ENCODE measurements around the gene GREB1.

The GREB1 gene

GRCh38 chr2:11602563-11603204 is 68.8 kb downstream of the GREB1 start:
- no peak for DNase-seq (ENCODE audit: low spot score)

GRCh38 chr2:11610624-11611242 is 76.9 kb downstream of the GREB1 start:
- no peak for DNase-seq (ENCODE audit: low spot score)

- no peak for DNase-seq (ENCODE audit: low spot score)
These were observed 77.4 kb downstream of the GREB1 start for GRCh38 chr2:11611251-11611650.

DNA sequence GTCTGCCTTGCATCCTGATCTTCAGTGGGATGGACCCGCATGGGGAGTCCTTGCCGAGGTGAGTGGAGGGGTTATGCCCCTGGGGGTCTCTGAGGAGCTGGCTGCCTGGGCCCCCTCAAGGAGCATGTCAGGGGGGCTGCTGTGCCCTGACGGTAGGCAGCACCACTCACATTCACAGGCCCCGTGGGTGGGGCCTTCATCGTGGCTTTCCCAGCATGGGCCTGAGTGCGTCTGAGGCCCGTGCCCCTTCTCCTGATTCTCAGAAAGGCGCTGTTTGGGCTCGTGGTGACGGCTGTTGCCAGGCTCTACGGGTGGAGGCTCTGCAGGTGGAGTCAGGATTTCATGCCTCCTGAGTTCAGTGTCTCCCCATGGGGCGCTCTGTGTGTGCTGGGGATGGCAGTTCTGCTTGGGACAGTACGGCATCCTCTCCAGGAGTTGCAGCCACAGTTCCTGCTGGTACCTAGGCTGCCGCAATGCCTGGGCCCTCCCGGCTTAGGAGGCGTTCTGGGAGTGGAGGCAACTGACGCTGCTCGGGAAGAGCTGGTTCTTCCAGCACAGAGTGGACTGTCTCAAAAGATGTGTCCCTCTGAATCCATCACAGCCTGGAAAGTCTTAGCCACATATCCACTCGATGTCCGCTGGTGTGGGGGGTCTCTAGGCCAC is 78.8 kb downstream of the GREB1 start:
- no peak for DNase-seq (ENCODE audit: low spot score)

GRCh38 chr2:11613297-11613696 is 79.5 kb downstream of the GREB1 start:
- DNase-seq (ENCODE audit: low spot score): no peak

- no peak for DNase-seq (ENCODE audit: low spot score)
These were observed 81.4 kb downstream of the GREB1 start for GRCh38 chr2:11615209-11615608.

GRCh38 chr2:11616097-11616687 is 82.3 kb downstream of the GREB1 start:
- DNase-seq (ENCODE audit: low spot score): no peak

GRCh38 chr2:11616851-11617415 is 83.1 kb downstream of the GREB1 start:
- DNase-seq (ENCODE audit: low spot score): no peak

- DNase-seq (ENCODE audit: low spot score): no peak
These were observed 83.7 kb downstream of the GREB1 start for GRCh38 chr2:11617527-11617926.

DNA sequence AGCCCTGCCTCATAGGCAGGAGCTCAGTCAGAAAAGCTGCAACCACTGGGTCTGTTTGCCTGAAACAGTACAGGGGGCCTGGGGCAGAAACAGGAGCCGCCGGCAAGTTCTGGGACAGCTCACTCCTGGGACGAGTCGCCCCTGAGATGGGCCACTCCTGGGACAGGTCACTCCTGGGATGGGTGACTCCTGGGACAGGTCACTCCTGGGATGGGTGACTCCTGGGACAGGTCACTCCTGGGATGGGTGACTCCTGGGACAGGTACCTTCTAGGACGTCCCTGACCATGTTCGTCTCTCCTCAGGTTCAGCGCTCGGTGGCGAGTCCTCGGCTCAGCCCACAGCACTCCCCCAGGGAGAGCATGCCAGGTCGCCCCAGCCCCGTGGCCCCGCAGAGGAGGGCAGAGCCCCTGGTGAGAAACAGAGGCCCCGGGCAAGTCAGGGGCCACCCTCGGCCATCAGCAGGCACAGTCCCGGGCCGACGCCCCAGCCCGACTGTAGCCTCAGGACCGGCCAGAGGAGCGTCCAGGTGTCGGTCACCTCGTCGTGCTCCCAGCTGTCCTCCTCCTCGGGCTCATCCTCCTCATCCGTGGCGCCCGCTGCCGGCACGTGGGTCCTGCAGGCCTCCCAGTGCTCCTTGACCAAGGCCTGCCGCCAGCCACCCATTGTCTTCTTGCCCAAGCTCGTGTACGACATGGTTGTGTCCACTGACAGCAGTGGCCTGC is 84.3 kb downstream of the GREB1 start:
- DNase-seq (ENCODE audit: low spot score): no peak

DNA sequence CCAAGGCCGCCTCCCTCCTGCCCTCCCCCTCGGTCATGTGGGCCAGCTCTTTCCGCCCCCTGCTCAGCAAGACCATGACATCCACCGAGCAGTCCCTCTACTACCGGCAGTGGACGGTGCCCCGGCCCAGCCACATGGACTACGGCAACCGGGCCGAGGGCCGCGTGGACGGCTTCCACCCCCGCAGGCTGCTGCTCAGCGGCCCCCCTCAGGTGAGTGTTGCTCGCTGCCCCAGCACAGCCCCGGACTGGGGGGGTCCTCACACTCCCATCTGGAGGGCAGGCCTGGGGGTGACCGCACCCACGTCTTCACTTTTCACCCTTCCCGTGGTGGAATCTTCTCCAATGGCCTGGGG is 84.8 kb downstream of the GREB1 start:
- no peak for DNase-seq (ENCODE audit: low spot score)

- no peak for DNase-seq (ENCODE audit: low spot score)
These were observed 87.6 kb downstream of the GREB1 start for GRCh38 chr2:11621410-11621809.

DNA sequence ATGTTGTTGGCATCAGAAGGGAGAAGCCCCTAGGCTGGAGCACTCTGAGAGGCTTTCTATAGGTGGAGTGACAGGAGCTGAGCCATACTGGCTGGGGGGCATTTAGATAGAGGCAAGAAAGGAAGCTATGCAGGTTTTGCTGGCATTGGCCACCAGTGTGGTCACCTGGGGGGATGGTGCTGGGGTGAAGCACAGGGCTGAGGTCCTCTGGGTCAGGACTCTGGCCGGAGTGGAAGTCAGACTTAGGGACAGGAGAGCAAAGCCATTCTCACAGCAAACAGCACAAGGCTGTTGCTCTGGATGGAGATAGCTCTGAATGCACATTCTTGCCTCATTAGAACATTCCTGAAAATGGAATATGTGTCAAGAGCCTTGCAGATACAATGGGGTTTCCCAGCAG is 88.8 kb downstream of the GREB1 start:
- no peak for DNase-seq (ENCODE audit: low spot score)

DNA sequence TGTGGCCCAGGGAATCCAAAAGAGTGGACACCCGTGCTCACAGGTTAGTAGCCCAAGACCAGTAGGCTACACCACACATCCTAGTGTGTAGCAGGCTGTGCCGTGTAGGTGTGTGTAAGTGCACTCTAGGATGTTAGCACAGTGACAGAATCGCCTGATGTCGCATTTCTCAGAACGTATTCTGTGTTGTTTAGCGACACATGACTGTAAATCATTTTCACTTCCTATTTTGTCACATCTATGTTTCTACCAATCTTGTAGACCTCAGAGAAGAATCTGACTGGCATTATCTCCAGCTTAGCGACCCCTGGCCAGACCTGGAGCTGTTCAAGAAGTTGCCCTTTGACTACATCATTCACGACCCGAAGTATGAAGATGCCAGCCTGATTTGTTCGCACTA is 91.0 kb downstream of the GREB1 start:
- no peak for DNase-seq (ENCODE audit: low spot score)

DNA sequence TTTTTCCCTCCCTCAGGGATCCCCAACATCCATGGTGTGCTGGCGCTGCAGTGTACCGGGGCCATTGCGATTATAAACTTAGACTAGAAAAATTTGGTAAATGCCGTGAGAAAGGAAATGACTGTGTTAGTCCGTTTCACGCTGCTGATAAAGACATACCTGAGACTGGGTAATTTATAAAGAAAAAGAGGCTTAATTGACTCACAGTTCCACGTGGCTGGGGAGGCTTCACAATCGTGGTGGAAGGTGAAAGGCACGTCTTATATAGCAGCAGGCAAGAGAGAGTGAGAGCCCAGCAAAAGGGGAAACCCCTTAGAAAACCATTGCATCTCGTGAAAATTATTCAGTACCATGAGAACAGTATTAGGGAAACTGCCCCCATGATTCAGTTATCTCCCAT is 91.8 kb downstream of the GREB1 start:
- no peak for DNase-seq (ENCODE audit: low spot score)

DNA sequence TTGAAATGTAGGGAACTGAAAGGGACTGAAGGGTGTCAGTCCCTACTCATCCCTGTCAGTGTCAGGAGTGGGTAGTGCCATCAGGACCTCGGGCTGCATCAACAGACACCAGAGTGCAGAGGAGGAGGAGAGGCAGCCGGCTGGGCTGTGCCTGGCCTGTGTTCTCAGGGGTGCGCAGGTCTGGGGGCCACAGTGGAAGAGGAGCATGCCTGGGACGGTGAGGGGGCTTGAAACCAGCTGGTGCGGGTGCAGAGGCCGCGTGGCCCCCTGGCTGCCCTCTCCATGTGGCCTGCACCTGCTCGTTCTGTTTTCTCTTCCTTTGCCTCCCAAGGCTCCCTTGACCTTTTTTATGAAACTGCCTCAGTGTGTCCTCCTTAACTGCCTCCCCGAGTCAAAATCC is 94.8 kb downstream of the GREB1 start:
- DNase-seq (ENCODE audit: low spot score): no peak

DNA sequence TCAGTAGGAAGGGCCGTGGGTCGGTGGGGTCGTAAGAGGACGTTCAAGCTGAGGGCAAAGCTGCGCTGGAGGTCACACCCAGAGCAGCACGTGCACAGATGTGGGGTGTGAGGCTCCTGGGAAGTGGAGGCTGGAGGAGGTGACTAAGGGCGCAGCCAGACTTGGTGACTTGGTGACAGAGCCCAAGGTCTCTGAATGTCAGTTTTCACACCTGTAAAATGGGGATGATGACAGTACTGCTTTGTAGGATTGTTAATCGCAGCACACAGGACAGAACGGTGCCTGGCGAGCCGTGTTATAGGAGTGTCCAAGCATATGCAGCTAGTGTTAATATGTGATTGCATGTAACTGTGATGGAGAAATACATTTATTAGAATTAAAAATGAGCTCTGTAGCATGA is 95.4 kb downstream of the GREB1 start:
- no peak for DNase-seq (ENCODE audit: low spot score)

DNA sequence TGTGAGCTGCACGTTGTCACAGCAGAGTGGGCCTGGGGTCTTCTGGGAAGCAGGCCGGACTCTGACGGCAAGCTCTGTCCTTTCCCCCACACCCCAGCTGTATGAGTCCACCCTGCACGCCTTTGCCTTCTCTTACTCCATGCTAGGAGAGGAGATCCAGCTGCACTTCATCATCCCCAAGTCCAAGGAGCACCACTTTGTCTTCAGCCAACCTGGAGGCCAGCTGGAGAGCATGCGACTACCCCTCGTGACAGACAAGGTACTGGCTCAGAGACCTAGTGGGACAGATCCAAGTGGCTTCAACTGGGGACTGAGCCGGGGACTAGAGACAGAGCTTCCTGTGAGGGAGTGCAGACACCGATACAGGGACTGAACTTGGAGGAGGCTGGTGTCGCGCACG is 96.0 kb downstream of the GREB1 start:
- DNase-seq (ENCODE audit: low spot score): no peak

DNA sequence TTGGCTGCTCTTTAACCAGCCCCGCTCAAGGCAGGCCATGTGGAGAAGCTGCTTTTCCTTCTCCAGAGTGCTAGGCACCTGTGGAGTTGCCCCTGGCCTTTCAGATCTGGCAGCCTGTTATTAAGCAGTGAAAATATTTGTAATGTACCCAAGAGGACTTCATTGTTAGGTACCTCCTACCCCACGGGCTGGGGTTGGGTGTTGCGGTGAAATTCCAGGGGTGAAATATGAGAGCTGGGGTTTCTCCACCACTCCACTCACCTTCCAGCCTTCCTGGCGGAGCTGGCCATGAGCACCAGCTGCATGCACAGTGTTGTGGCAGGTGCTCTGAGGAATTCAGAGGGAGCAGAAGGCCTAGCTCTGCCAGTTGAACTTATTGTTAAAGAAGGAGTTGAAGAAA is 97.0 kb downstream of the GREB1 start:
- no peak for DNase-seq (ENCODE audit: low spot score)

GRCh38 chr2:11631462-11631861 is 97.6 kb downstream of the GREB1 start:
- DNase-seq (ENCODE audit: low spot score): no peak

DNA sequence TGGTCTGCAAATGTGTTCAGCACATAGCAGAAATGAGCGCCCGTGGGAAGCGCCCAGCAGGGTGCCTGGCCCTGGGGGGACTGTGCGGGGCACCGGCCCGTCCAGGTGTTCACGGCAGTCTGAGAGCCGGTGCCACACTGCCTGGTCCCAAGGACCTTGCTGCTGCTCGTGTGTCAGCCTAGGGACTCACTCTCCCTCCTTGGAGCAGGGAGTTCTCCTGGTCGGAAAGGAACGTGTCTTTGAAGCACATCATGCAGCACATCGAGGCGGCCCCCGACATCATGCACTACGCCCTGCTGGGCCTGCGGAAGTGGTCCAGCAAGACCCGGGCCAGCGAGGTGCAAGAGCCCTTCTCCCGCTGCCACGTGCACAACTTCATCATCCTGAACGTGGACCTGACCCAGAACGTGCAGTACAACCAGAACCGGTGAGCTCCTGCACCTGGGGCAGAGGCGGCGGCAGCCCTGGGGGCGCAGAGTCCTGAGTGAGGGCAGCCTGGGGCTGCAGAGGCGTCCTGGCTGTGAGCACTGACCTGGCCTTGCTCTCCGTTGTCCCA is 100.2 kb downstream of the GREB1 start:
- no peak for DNase-seq (ENCODE audit: low spot score)

GRCh38 chr2:11634584-11634983 is 100.7 kb downstream of the GREB1 start:
- DNase-seq (ENCODE audit: low spot score): no peak

Data from putamen (tissue), 1 donor.